Subcutaneous abdominal adipose tissue (tissue), 5 donors: ENCODE results near the gene COX6A1.
"Not testable (repeated sequence)": the region's sequence is repeated elsewhere in the genome, so short reads cannot be mapped to it uniquely, and the experiment has no call there.

Experiments
- H3K27ac ChIP-seq: one replicate; pipeline ENCODE4 v1.7.0; 2013; ENCODE audit warnings: low read depth, mild to moderate bottlenecking, inconsistent platforms, low read length, moderate library complexity
- H3K27me3 ChIP-seq, 5 donors: one replicate each; pipeline ENCODE4 v1.7.0; 2013; ENCODE audit warnings: low read length in 5 of 5, inconsistent platforms in 1 of 5; ENCODE audit not compliant: control insufficient read depth in 5 of 5, insufficient read depth in 4 of 5
- H3K36me3 ChIP-seq, 5 donors: one replicate each; pipeline ENCODE4 v1.7.0; 2013; ENCODE audit warnings: low read length in 5 of 5; ENCODE audit not compliant: control insufficient read depth in 5 of 5, insufficient read depth in 5 of 5
- H3K4me1 ChIP-seq, 5 donors: one replicate each; pipeline ENCODE4 v1.7.0; 2013; ENCODE audit warnings: low read length in 5 of 5, mild to moderate bottlenecking in 3 of 5, moderate library complexity in 1 of 5; ENCODE audit not compliant: control insufficient read depth in 5 of 5, insufficient read depth in 5 of 5
- H3K4me3 ChIP-seq, 5 donors: one replicate each; pipeline ENCODE4 v1.7.0; 2013; ENCODE audit warnings: low read length in 5 of 5, low read depth in 1 of 5
- H3K9ac ChIP-seq, 5 donors: one replicate each; pipeline ENCODE4 v1.7.0; 2013; ENCODE audit warnings: low read length in 5 of 5, mild to moderate bottlenecking in 4 of 5, moderate library complexity in 3 of 5
- H3K9me3 ChIP-seq, 5 donors: one replicate each; pipeline ENCODE4 v1.7.0; 2013; ENCODE audit warnings: low read length in 5 of 5; ENCODE audit not compliant: control insufficient read depth in 5 of 5
- donor health status: healthy.
- donor health status: healthy.
- donor health status: healthy.
- donor health status: healthy.
- donor health status: healthy.

The COX6A1 gene

DNA sequence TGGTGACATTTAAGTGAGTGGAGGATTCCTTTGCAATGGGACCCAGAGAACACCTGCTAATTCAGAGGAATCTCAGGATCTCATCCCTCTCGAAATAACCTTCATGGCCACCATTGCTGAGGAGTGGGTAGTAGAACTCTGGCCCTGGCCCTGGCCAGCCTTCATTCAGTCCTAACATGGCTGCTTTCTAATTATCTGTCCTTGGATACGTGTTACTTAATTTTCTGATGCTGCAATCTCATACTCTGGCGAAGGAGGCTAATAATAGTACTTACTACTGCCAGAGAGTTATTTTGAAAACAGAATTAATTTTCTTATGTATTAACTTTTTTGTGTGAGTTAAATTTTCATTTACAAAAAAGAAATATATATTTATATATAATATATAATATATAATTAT is 12.1 kb upstream of the COX6A1 start:
- peak overlapping the region in 1 of 5 donors; percentile 7 for H3K9ac ChIP-seq
- H3K27ac ChIP-seq: no peak overlapping the region
- H3K4me3 ChIP-seq: no peak overlapping the region
- no peaks in the 10 kb centered on the region for H3K4me1 ChIP-seq
- H3K9me3 ChIP-seq: no peaks in the 10 kb centered on the region
- H3K27me3 ChIP-seq: peaks cover 0 to 4% (median 3%) of the 10 kb centered on the region in 5 donors
- no peaks in the 10 kb centered on the region for H3K36me3 ChIP-seq

DNA sequence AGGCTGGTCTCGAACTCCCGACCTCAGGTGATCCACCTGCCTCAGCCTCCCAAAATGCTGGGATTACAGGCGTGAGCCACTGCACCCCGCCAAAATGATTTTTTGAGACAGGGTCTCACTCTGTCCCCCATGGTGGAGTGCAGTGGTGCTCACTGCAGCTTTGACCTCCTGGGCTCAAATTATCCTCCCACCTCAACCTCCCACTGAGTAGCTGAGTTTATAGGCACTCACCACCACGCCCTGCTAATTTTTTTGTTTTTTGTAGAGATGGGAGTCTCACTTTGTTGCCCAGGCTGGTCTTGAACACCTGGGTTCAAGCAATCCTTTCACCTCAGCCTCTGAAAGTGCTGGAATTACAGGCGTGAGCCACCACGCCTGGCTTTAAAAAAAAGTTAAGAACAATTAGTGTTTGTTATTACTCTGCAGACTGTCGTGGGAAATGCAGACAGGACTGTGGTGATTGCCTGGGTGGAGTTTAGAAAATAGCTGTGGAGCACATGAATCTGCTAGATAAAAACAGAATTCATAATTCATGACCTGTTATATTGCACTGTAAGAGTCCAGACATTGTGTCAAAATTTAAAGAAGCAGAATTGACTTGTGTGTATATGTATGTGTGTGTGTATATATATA is 9.2 kb upstream of the COX6A1 start:
- Histone ChIP-seq H3K4me1 (no peaks in the 10 kb centered on the region), H3K36me3 (no peaks in the 10 kb centered on the region), H3K9ac (no peak overlapping the region), H3K4me3 (no peak overlapping the region), H3K27me3 (peaks cover 0 to 7% (median 3%) of the 10 kb centered on the region in 5 donors), H3K9me3 (no peaks in the 10 kb centered on the region), H3K27ac (no peak overlapping the region)

DNA sequence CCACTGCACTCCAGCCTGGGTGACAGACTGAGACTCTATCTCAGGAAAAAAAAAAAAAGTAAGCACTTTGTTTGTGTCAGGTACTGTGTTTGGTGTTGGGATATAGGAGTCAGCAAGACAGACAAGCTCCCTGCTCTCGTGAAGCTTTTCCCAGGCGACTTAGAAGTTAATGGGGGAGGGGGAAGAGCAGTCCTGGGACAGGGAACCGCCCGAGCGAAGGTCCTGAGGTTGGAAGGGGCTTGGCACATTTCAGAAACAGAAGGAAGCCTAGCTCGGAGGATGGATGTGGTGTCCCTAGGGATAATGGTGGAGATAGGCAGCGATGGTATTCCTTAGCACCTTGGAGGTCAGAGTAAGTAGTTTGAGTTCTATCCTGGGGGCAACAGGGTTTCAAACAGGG is 8.5 kb upstream of the COX6A1 start:
- Histone ChIP-seq H3K36me3 (no peaks in the 10 kb centered on the region), H3K4me3 (no peak overlapping the region), H3K9me3 (no peaks in the 10 kb centered on the region), H3K9ac (no peak overlapping the region), H3K4me1 (no peaks in the 10 kb centered on the region), H3K27ac (no peak overlapping the region), H3K27me3 (peaks cover 0 to 7% (median 3%) of the 10 kb centered on the region in 5 donors)

DNA sequence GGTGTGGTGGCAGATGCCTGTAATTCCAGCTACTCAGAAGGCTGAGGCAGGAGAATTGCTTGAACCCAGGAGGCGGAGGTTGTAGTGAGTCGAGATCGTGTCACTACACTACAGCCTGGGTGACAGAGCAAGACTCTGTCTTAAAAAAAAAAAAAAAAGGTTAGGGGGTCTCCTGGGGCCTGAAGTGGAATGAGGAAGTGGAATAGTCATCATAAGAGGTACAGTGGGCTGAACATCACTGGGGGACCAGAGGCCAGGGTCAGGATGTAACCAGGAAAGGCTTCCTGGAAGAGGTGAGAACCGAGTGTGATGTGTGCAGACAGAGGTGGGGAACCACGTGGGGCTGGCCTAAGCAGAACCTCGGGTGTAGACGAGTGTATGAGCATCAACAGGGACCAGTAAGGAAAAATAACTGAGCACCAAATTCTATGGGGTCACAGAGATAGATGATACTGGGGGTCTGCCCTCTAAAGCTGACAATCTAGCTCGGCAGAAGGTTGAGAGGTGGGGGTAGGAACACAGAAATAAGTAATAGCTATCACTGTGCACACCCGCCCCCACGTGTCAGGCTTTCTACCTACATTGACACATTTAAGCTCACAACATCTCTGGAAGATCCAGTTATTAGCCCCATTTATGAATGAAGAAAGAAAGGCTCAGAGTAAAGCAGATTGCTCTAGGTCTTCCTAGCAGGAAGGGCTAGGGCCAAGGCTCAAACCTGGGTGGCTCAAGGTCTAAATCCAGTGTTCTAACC is 5.0 kb upstream of the COX6A1 start:
- Histone ChIP-seq H3K36me3 (no peaks in the 10 kb centered on the region), H3K9ac (no peak overlapping the region), H3K4me1 (peaks cover 2 to 6% (median 6%) of the 10 kb centered on the region in 5 donors), H3K4me3 (no peak overlapping the region), H3K9me3 (no peaks in the 10 kb centered on the region), H3K27me3 (peaks cover 0 to 7% (median 3%) of the 10 kb centered on the region in 5 donors), H3K27ac (no peak overlapping the region)

DNA sequence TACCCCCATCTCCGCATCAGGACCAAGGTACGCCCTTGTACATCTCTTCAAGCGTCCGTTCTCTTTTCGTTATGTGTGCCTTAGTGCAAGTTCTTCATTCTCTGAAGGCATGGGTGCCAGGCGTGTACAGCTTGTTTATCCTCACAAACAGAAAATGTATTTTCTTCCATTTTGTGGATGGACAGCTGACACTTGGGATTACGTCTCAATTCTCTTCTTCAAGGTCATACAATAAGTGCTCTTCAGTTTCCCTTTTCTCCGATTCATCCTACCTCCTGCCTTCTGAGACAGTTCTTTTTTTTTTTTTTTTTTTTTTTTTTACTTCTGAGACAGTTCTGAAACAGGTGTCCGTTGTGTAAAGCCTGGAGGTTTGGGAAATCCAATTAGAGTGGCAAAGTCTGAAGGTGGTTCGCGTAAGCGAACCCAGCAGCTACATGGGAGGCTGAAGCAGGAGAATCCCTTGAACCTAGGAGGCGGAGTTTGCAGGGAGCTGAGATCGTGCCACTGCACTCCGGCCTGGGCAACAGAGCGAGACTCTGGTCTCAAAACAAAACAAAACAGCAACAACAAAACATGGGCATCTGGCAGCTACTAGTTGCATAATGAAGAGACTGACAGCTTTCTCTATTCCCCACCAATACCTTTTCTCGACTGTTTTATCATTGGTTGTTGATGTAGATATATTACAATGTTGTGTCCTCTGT is 734 bp downstream of the COX6A1 start:
- Histone ChIP-seq H3K4me3 (peak overlapping the region; percentile 71 to 96 (median 85)), H3K4me1 (peaks cover 2 to 23% (median 20%) of the 10 kb centered on the region in 5 donors), H3K27me3 (no peaks in the 10 kb centered on the region), H3K9me3 (no peaks in the 10 kb centered on the region), H3K36me3 (peaks cover 4 to 30% (median 22%) of the 10 kb centered on the region in 5 donors), H3K9ac (peak overlapping the region; percentile 1 to 90 (median 81)), H3K27ac (peak overlapping the region; percentile 80)

DNA sequence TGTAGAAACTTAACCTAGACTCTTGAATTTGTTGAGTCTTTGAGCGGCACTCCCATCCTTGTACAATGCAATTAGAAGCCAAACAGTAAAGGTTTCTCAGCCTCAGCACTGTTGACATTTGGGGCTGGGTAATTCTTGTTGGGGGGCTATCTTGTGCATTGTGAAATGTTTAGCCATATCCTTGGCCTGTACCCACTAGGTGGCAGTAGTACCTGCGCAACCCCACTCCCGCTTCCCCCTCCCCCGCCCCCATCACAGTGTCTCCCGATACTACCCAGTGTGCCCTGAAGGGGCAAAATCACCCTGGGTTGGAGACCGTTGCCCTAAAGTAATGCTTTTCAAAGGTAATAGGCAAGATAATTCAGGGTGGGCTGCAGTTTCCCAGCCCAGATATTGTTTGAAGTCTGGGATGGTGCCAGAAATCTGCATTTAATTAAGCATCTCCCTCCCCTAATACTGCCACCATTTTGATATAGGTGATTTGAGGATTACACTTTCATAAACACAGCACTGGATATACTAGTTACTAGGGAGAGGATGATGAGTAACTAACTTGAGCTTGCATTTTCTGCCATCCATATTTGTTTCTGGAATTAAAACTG is 1.8 kb downstream of the COX6A1 start:
- Histone ChIP-seq H3K4me3 (no peak overlapping the region), H3K27me3 (no peaks in the 10 kb centered on the region), H3K27ac (no peak overlapping the region), H3K9ac (peak overlapping the region in 1 of 5 donors; percentile 1), H3K9me3 (no peaks in the 10 kb centered on the region), H3K4me1 (peaks cover 2 to 23% (median 20%) of the 10 kb centered on the region in 5 donors), H3K36me3 (peaks cover 15 to 40% (median 30%) of the 10 kb centered on the region in 5 donors)

DNA sequence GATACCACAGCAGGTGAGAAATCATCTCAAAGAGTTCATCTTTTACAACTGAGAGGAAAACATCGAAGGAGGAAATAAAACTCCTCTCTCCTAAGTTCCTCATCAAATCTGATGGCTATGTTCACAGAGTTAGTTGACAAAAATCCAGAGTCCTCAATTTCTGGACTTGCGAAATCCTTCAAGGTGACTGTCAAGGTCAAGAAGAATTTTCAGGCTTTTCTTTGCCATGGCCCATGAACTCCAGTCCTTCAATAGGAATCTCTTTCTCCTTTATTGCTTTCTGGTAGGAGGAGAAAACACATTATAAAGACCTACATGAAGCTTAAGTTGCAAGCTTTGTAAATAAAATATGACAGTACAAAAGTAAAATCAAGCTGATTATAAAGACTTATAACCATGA is 6.8 kb downstream of the COX6A1 start:
- no peak overlapping the region for H3K4me3 ChIP-seq
- no peaks in the 10 kb centered on the region for H3K9me3 ChIP-seq
- H3K27me3 ChIP-seq: no peaks in the 10 kb centered on the region
- no peak overlapping the region for H3K27ac ChIP-seq
- peaks cover 7 to 30% (median 25%) of the 10 kb centered on the region in 5 donors for H3K4me1 ChIP-seq
- H3K36me3 ChIP-seq: peaks cover 15 to 40% (median 30%) of the 10 kb centered on the region in 5 donors
- H3K9ac ChIP-seq: peak overlapping the region in 1 of 5 donors; percentile 99

DNA sequence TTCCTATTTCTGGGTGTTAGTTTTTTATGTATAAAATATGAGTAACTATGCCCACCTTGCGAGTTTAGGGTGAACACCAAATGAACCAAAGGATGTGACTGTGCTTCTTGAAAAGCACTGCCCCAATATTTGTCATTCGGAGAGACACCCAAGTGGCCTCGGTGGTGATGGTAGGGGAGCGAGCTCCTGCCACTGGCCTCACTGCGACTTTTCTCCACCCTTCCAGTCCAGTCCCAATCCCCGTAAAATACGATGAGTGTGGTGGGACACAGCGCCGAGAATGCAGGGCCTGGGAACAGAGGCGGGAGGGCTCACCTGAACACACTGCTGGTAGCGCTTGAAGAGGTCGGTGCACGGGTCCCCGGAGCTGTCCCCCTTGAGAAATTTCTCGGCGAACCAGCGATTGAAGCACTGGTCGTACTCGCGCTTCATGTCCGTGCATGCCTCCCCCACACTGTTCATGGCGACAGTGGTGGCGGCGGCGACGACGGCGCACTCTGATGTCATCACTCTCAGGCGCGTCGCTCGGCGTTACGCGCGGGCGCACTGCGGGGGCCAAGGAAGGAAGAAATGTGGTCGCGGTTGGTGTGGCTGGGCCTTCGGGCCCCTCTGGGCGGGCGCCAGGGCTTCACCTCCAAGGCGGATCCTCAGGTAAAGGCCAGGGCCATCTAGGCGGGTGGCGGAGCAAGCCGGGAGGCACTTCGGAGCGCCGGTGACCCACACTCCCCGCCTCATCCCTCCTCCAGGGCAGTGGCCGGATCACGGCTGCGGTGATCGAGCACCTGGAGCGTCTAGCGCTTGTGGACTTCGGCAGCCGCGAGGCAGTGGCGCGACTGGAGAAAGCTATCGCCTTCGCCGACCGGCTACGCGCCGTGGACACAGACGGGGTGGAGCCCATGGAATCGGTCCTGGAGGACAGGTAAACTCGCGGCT is 8.3 kb downstream of the COX6A1 start, which contains the start of the genes GATC and TRIAP1:
TSS of gene GATC (plus strand) at position 534 of the 933 bp plus-strand sequence. CDS start at position 571, 37 bp downstream.
TSS of gene TRIAP1 (minus strand) at position 474 of the 933 bp plus-strand sequence. CDS start at position 462, 12 bp downstream.
- Histone ChIP-seq H3K36me3 (peaks cover 11 to 30% (median 22%) of the 10 kb centered on the region in 5 donors), H3K9ac (peak within 1 kb of the TSS; percentile 93 to 99 (median 99)), H3K27ac (peak within 1 kb of the TSS; percentile 84), H3K4me3 (peak within 1 kb of the TSS; percentile 93 to 100 (median 99)), H3K27me3 (no peaks in the 10 kb centered on the region), H3K4me1 (peaks cover 7 to 27% (median 23%) of the 10 kb centered on the region in 5 donors), H3K9me3 (no peaks in the 10 kb centered on the region)

DNA sequence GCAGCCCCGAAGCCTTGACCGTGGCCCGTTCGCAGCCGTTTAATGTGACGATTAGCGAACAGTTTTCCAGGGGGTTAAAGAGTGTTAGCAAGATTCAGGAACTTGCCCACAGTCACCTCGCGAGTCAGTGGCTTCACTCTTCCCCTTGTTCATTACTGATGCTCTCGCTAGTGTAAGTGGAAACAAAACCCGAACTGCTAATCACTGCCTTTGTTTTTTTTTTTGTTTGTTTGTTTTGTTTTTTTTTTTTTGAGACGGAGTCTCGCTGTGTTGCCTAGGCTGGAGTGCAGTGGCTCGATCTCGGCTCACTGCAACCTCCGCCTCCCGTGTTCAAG is 8.9 kb downstream of the COX6A1 start:
- peaks cover 11 to 26% (median 21%) of the 10 kb centered on the region in 5 donors for H3K36me3 ChIP-seq
- peak overlapping the region; percentile 93 to 99 (median 99) for H3K9ac ChIP-seq
- H3K27ac ChIP-seq: peak overlapping the region; percentile 84

More for the DNA sequence above, 8.9 kb downstream of the COX6A1 start:
- not testable (repeated sequence) for H3K27me3 ChIP-seq, H3K9me3 ChIP-seq
- peaks cover 7 to 27% (median 23%) of the 10 kb centered on the region in 5 donors for H3K4me1 ChIP-seq
- H3K4me3 ChIP-seq: peak overlapping the region; percentile 91 to 100 (median 99)
